Sigmoid colon (tissue), 7 donors: ENCODE measurements around the gene G6PD. TPM values are rescaled to one million over a fixed set of nuclear protein-coding genes. Genes with fewer than 3 reads are reported as not detected.

Source experiments
- DNase-seq: peaks from one replicate; pipeline ENCODE4 v3.0.0-alpha.2; 2019
- H3K27ac ChIP-seq, 4 donors: fragments of 200-600 bp; sonication (generic); one replicate each; pipeline ENCODE4 v1.5.1; 2016 to 2019; ENCODE audit warnings: mild to moderate bottlenecking in 1 of 4
- H3K27me3 ChIP-seq, 3 donors: fragments of 200-600 bp; sonication (generic); one replicate each; pipeline ENCODE4 v1.5.1; 2019; ENCODE audit warnings: mild to moderate bottlenecking in 1 of 3
- H3K36me3 ChIP-seq, 4 donors: fragments of 200-600 bp; sonication (generic); one replicate each; pipeline ENCODE4 v1.5.1; 2016 to 2019
- H3K4me1 ChIP-seq, 4 donors: fragments of 200-600 bp; sonication (generic); one replicate each; pipeline ENCODE4 v1.5.1; 2017 to 2019
- H3K4me3 ChIP-seq, 4 donors: fragments of 200-600 bp; sonication (generic); one replicate each; pipeline ENCODE4 v1.5.1; 2017 to 2019; ENCODE audit warnings: mild to moderate bottlenecking in 2 of 4, moderate library complexity in 1 of 4
- H3K9me3 ChIP-seq, 4 donors: fragments of 200-600 bp in 3 of 4; sonication (generic) in 3 of 4; one replicate each; pipeline versions ENCODE4 v1.5.1 to v1.6.1; 2013 to 2019
- CTCF ChIP-seq, 4 experiments: fragments of 450-650 bp in 3 of 4; fragments of 200-600 bp in 1 of 4; IDR thresholded peaks; one replicate each; pipeline ENCODE4 v1.5.1; 2016 to 2019; ENCODE audit warnings: antibody characterized with exemption in 4 of 4, mild to moderate bottlenecking in 3 of 4, moderate library complexity in 2 of 4
- EP300 ChIP-seq, 4 donors: sonication (generic); formaldehyde crosslinking; IDR thresholded peaks; one replicate each; pipeline ENCODE4 v1.6.1; 2017; ENCODE audit warnings: antibody characterized with exemption in 4 of 4
- POLR2A ChIP-seq, 2 donors: fragments of 450-650 bp; IDR thresholded peaks; one replicate each; pipeline ENCODE4 v1.6.1; 2016; ENCODE audit warnings: antibody characterized with exemption in 2 of 2, mild to moderate bottlenecking in 2 of 2, moderate library complexity in 2 of 2
- POLR2AphosphoS5 ChIP-seq, 4 donors: sonication (generic); formaldehyde crosslinking; IDR thresholded peaks; one replicate each; pipeline ENCODE4 v1.6.1; 2017; ENCODE audit warnings: antibody characterized with exemption in 4 of 4
- WGBS, 2 donors: extraction: QIAGEN DNeasy Blood & Tissue Kit; methylation state at CpG; one replicate each; pipeline ENCODE4 v1.1.7; 2013; 5-methylcytosine and 5-hydroxymethylcytosine counted together
- intact Hi-C: fragments of 100-400 bp; cut with DNase I; formaldehyde crosslinking; loops from one replicate; pipeline ENCODE4 v1.15.1; 2023
- polyA plus RNA-seq, 3 donors: library from polyadenylated mRNA; stranded (reverse); fragments of 200-250 nt; gene quantifications; one replicate each; pipeline ENCODE4 v1.2.3, GENCODE V29; 2013
- total RNA-seq, 4 donors: library from RNA; depleted of rRNA; stranded (reverse); fragments of >200 nt; gene quantifications; one replicate each; pipeline ENCODE4 v1.1.0, GENCODE V29; 2016
- donor health status: healthy with polysubstance abuse.
- donor health status: Bipolar disorder and iron deficiency.
- donor health status: healthy.

Gene G6PD
- total and polyA plus RNA-seq, 7 donors = 9.0 to 34.6 (median 18.2) TPM

GRCh38 chrX:154490414-154491083, 56.1 kb downstream of the G6PD start, which contains the start of gene SLC10A3:
TSS of gene SLC10A3 (minus strand) at chrX:154490629. CDS start at chrX:154488940, 1,689 bp downstream.
- WGBS, 2 donors = 0% methylated on average over 70 to 71 of the region's 71 CpGs
- no peaks in the 10 kb centered on the region for H3K9me3 ChIP-seq
- intact Hi-C loops = loop anchor here (1.0 kb wide), 1 partner anchor 26 kb away; the partner anchor contains the start of gene FAM3A
- no peaks in the 10 kb centered on the region for H3K36me3 ChIP-seq
- H3K4me3 ChIP-seq = peak within 1 kb of the TSS; percentile 41 to 77 (median 70)
- no peaks in the 10 kb centered on the region for H3K27me3 ChIP-seq
- TF ChIP-seq CTCF (IDR thresholded peaks at IDR 0.05) (no peak), POLR2A (IDR thresholded peaks at IDR 0.05) (peak; percentile 35 to 82), EP300 (IDR thresholded peaks at IDR 0.05) (no peak), POLR2AphosphoS5 (IDR thresholded peaks at IDR 0.05) (peak; percentile 88 to 91 (median 91))
- H3K4me1 ChIP-seq = peaks cover 0 to 27% (median 12%) of the 10 kb centered on the region in 4 donors
- H3K27ac ChIP-seq = peak within 1 kb of the TSS; percentile 90 to 98 (median 94)
- peak; percentile 97 for DNase-seq

- WGBS, 2 donors = 0 to 1% methylated on average over 19 of the region's 19 CpGs
- H3K27me3 ChIP-seq = no peaks in the 10 kb centered on the region
- peaks cover 0 to 32% (median 17%) of the 10 kb centered on the region in 4 donors for H3K4me1 ChIP-seq
- peaks cover 0 to 3% (median 0%) of the 10 kb centered on the region in 4 donors for H3K36me3 ChIP-seq
- H3K27ac ChIP-seq = peak overlapping the region; percentile 90 to 98 (median 94)
- H3K4me3 ChIP-seq = peak overlapping the region; percentile 41 to 77 (median 70)
- intact Hi-C loops = loop anchor here (1.0 kb wide), 1 partner anchor 26 kb away; the partner anchor contains the start of gene FAM3A
- TF ChIP-seq POLR2A (IDR thresholded peaks at IDR 0.05) (no peak), CTCF (IDR thresholded peaks at IDR 0.05) (no peak), EP300 (IDR thresholded peaks at IDR 0.05) (no peak)
- H3K9me3 ChIP-seq = no peaks in the 10 kb centered on the region
- DNase-seq = peak; percentile 82
Measured at GRCh38 chrX:154490021-154490413, 56.6 kb downstream of the G6PD start.

GRCh38 chrX:154489182-154489581, 57.5 kb downstream of the G6PD start:
- WGBS, 2 donors = 92% methylated on average over 4 of the region's 4 CpGs
- H3K9me3 ChIP-seq = no peaks in the 10 kb centered on the region
- DNase-seq = no peak
- no peaks in the 10 kb centered on the region for H3K27me3 ChIP-seq
- H3K4me3 ChIP-seq = peak overlapping the region in 1 of 4 donors; percentile 75
- peaks cover 0 to 11% (median 0%) of the 10 kb centered on the region in 4 donors for H3K36me3 ChIP-seq
- TF ChIP-seq EP300 (IDR thresholded peaks at IDR 0.05) (no peak), POLR2A (IDR thresholded peaks at IDR 0.05) (no peak), CTCF (IDR thresholded peaks at IDR 0.05) (no peak), POLR2AphosphoS5 (IDR thresholded peaks at IDR 0.05) (no peak)
- H3K27ac ChIP-seq = peak overlapping the region; percentile 90 to 98 (median 94)
- H3K4me1 ChIP-seq = peaks cover 0 to 33% (median 22%) of the 10 kb centered on the region in 4 donors
- intact Hi-C loops = loop anchor here (5.0 kb wide), 3 partner anchors 43 to 92 kb away; partner anchors contain the start of genes GDI1 and RPL10

- no peak for DNase-seq
- Histone ChIP-seq H3K4me1 (peaks cover 0 to 33% (median 22%) of the 10 kb centered on the region in 4 donors), H3K4me3 (no peak overlapping the region), H3K9me3 (no peaks in the 10 kb centered on the region), H3K27me3 (no peaks in the 10 kb centered on the region), H3K27ac (peak overlapping the region in 1 of 4 donors; percentile 90), H3K36me3 (peaks cover 0 to 12% (median 0%) of the 10 kb centered on the region in 4 donors)
- intact Hi-C loops = loop anchor here (5.0 kb wide), 3 partner anchors 44 to 91 kb away; partner anchors contain the start of genes GDI1 and RPL10
- 88 to 92% methylated on average over 20 of the region's 20 CpGs for WGBS, 2 donors
- TF ChIP-seq EP300 (IDR thresholded peaks at IDR 0.05) = no peak
- TF ChIP-seq CTCF (IDR thresholded peaks at IDR 0.05) = no peak
Measured at GRCh38 chrX:154488336-154489075, 58.1 kb downstream of the G6PD start.
